H9 (cell line): ENCODE measurements around the gene DGKB. TPM values are rescaled to one million over a fixed set of nuclear protein-coding genes. Genes with fewer than 3 reads are reported as not detected.

Source experiments
- DNase-seq: peaks from one replicate; pipeline ENCODE4 v3.0.0-alpha.2; 2017
- H2AFZ ChIP-seq: one replicate; pipeline ENCODE4 v1.6.1; 2013; ENCODE audit warnings: mild to moderate bottlenecking, low read length, control low read depth, moderate library complexity
- H2AK5ac ChIP-seq: 2 replicates; pipeline ENCODE4 v1.6.1; 2013; ENCODE audit warnings: low read length, control low read depth, mixed read lengths; ENCODE audit not compliant: insufficient read length
- H2BK120ac ChIP-seq: one replicate; pipeline ENCODE4 v1.6.1; 2013; ENCODE audit warnings: low read depth, mild to moderate bottlenecking, low read length, control low read depth, inconsistent platforms; ENCODE audit not compliant: poor library complexity, severe bottlenecking
- H2BK12ac ChIP-seq: 2 replicates; pipeline ENCODE4 v1.6.1; 2013; ENCODE audit warnings: low read length, control low read depth, mixed read lengths, low read depth; ENCODE audit not compliant: insufficient read length
- H2BK15ac ChIP-seq: 2 replicates; pipeline ENCODE4 v1.6.1; 2013; ENCODE audit warnings: low read depth, low read length, control low read depth
- H2BK20ac ChIP-seq: one replicate; pipeline ENCODE4 v1.6.1; 2013; ENCODE audit warnings: low read depth, mild to moderate bottlenecking, low read length, control low read depth, inconsistent platforms; ENCODE audit not compliant: poor library complexity, severe bottlenecking
- H2BK5ac ChIP-seq: 2 replicates; pipeline ENCODE4 v1.6.1; 2013; ENCODE audit warnings: low read length, control low read depth, mixed read lengths; ENCODE audit not compliant: insufficient read length
- H3K14ac ChIP-seq: 2 replicates; pipeline ENCODE4 v1.6.1; 2013; ENCODE audit warnings: low read length, control low read depth; ENCODE audit not compliant: insufficient read depth
- H3K18ac ChIP-seq: 2 replicates; pipeline ENCODE4 v1.6.1; 2013; ENCODE audit warnings: low read depth, mild to moderate bottlenecking, mixed read lengths, low read length, control low read depth; ENCODE audit not compliant: insufficient read length
- H3K23ac ChIP-seq: 2 replicates; pipeline ENCODE4 v1.6.1; 2013; ENCODE audit warnings: low read length, control low read depth, mixed read lengths, low read depth; ENCODE audit not compliant: insufficient read length
- H3K23me2 ChIP-seq: 2 replicates; pipeline ENCODE4 v1.6.1; 2013; ENCODE audit warnings: low read depth, mild to moderate bottlenecking, mixed read lengths, low read length, control low read depth; ENCODE audit not compliant: insufficient read length, poor library complexity, severe bottlenecking
- H3K27ac ChIP-seq: 2 replicates; pipeline ENCODE4 v1.5.1; 2013; ENCODE audit warnings: low read length, control low read depth, mixed read lengths, low read depth; ENCODE audit not compliant: insufficient read length
- H3K27me3 ChIP-seq: 2 replicates; pipeline ENCODE4 v1.6.1; 2013; ENCODE audit warnings: low read length, control low read depth, inconsistent platforms; ENCODE audit not compliant: insufficient read depth
- H3K4ac ChIP-seq: 2 replicates; pipeline ENCODE4 v1.6.1; 2013; ENCODE audit warnings: low read depth, mild to moderate bottlenecking, control low read depth, inconsistent platforms, low read length, moderate library complexity
- H3K4me1 ChIP-seq: 2 replicates; pipeline ENCODE4 v1.6.1; 2013; ENCODE audit warnings: low read length, control low read depth, inconsistent platforms; ENCODE audit not compliant: insufficient read depth
- H3K4me2 ChIP-seq: 2 replicates; pipeline ENCODE4 v1.6.1; 2013; ENCODE audit warnings: low read length, control low read depth, mixed read lengths; ENCODE audit not compliant: insufficient read length, insufficient read depth
- H3K56ac ChIP-seq: 2 replicates; pipeline ENCODE4 v1.6.1; 2013; ENCODE audit warnings: low read depth, mild to moderate bottlenecking, mixed read lengths, low read length, control low read depth; ENCODE audit not compliant: insufficient read length
- H3K79me1 ChIP-seq: 2 replicates; pipeline ENCODE4 v1.6.1; 2013; ENCODE audit warnings: low read depth, mild to moderate bottlenecking, moderate library complexity, low read length, control low read depth, inconsistent platforms; ENCODE audit not compliant: insufficient read depth, poor library complexity, severe bottlenecking
- H3K79me2 ChIP-seq: 2 replicates; pipeline ENCODE4 v1.6.1; 2013; ENCODE audit warnings: low read length, control low read depth, inconsistent platforms; ENCODE audit not compliant: insufficient read depth
- H3K9ac ChIP-seq: 2 replicates; pipeline ENCODE4 v1.6.1; 2013; ENCODE audit warnings: low read length, control low read depth, mixed read lengths; ENCODE audit not compliant: insufficient read length; ENCODE audit errors: extremely low read depth
- H3K9me3 ChIP-seq: one replicate; pipeline ENCODE4 v1.6.1; 2013; ENCODE audit warnings: low read depth, low read length, inconsistent platforms; ENCODE audit not compliant: control insufficient read depth
- H3T11ph ChIP-seq: one replicate; pipeline ENCODE4 v1.6.1; 2013; ENCODE audit warnings: mild to moderate bottlenecking, low read length, control low read depth, inconsistent platforms
- H4K20me1 ChIP-seq: one replicate; pipeline ENCODE4 v1.6.1; 2013; ENCODE audit not compliant: control insufficient read depth, insufficient read length, insufficient read depth
- H4K5ac ChIP-seq: 2 replicates; pipeline ENCODE4 v1.6.1; 2013; ENCODE audit warnings: low read depth, mild to moderate bottlenecking, mixed read lengths, low read length, control low read depth; ENCODE audit not compliant: insufficient read length
- H4K8ac ChIP-seq: replicated peaks from 2 replicates; pipeline ENCODE4 v1.6.1; 2013; ENCODE audit warnings: low read length, control low read depth, mixed read lengths, low read depth; ENCODE audit not compliant: insufficient read length
- H4K91ac ChIP-seq: 2 replicates; pipeline ENCODE4 v1.6.1; 2013; ENCODE audit warnings: low read depth, mild to moderate bottlenecking, moderate library complexity, mixed read lengths, low read length, control low read depth; ENCODE audit not compliant: insufficient read length
- H3K27ac Mint-ChIP-seq, 3 experiments: 2 replicates in 2 of 3; 3 replicates in 1 of 3; pipeline ENCODE4 v1.8.0; 2020 to 2021; ENCODE audit warnings: mixed read lengths in 3 of 3, mild to moderate bottlenecking in 1 of 3, moderate library complexity in 1 of 3
- H3K27me3 Mint-ChIP-seq: 2 replicates; pipeline ENCODE4 v1.8.0; 2021; ENCODE audit warnings: low read depth, mild to moderate bottlenecking, moderate library complexity, mixed read lengths
- H3K36me3 Mint-ChIP-seq, 3 experiments: 2 replicates in 2 of 3; 3 replicates in 1 of 3; pipeline ENCODE4 v1.8.0; 2020 to 2021; ENCODE audit warnings: low read depth in 3 of 3, mixed read lengths in 3 of 3; ENCODE audit not compliant: insufficient read depth in 1 of 3
- H3K4me1 Mint-ChIP-seq, 2 experiments: 2 replicates each; pipeline ENCODE4 v1.8.0; 2020; ENCODE audit warnings: mixed read lengths in 2 of 2
- H3K4me3 Mint-ChIP-seq, 2 experiments: 2 replicates in 1 of 2; 3 replicates in 1 of 2; pipeline ENCODE4 v1.8.0; 2020 to 2021; ENCODE audit warnings: mild to moderate bottlenecking in 2 of 2, mixed read lengths in 2 of 2, moderate library complexity in 1 of 2
- H3K9me3 Mint-ChIP-seq, 2 experiments: 2 replicates in 1 of 2; 3 replicates in 1 of 2; pipeline ENCODE4 v1.8.0; 2020; ENCODE audit warnings: mild to moderate bottlenecking in 2 of 2, mixed read lengths in 2 of 2, moderate library complexity in 1 of 2
- WGBS: extraction: QIAGEN DNeasy Blood & Tissue Kit; methylation state at CpG from one replicate; pipeline ENCODE4 v1.1.7; 2013; ENCODE audit warnings: missing lambda C conversion rate, low lambda C conversion rate, mixed read lengths; ENCODE audit not compliant: insufficient read length; ENCODE audit errors: extremely low coverage; 5-methylcytosine and 5-hydroxymethylcytosine counted together
- total RNA-seq: library from RNA; stranded (reverse); gene quantifications from 2 replicates; pipeline ENCODE4 v1.2.1, GENCODE V29; 2021
- TF ChIP-seq, protein P1 (sequence below): fragments of 200-600 bp; sonication (generic); conservative IDR thresholded peaks from 3 replicates; pipeline ENCODE4 v1.8.0; 2021; ENCODE audit warnings: antibody characterized with exemption, mild to moderate bottlenecking

Gene DGKB
- total RNA-seq, 1 experiment from 2014 or later: 0.26 TPM

DNA sequence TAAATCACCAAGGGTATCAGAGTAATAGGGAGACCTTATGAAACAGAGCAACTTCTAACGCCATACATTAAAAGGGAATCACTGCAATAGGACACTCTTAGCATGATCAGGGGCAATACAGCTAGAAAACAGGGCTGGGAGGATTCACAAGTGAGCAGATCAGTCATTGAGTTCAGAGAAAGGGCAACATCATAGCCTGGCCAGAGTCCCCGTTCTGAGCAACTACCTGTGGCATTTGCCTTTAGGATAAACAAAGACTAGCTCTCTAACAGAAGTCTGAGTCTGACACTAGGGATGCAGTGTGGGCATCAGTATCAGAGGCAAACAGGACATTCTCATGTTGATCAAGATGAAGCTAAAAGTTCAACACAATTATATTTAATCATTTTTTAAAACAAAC, 297.9 kb downstream of the DGKB start:
- Mint-ChIP-seq H3K9me3 (no peaks in the 10 kb centered on the region), H3K4me1 (no peaks in the 10 kb centered on the region; a peak in 1 of 4 replicates), H3K36me3 (no peaks in the 10 kb centered on the region), H3K4me3 (no peak overlapping the region), H3K27me3 (no peaks in the 10 kb centered on the region), H3K27ac (no peak overlapping the region; a peak in 1 of 7 replicates)
- Histone ChIP-seq H2BK120ac (no peak overlapping the region), H4K20me1 (no peaks in the 10 kb centered on the region), H3K23me2 (no peaks in the 10 kb centered on the region), H2AK5ac (no peak overlapping the region), H3K4me1 (no peaks in the 10 kb centered on the region), H3K27ac (no peak overlapping the region), H2BK5ac (no peak overlapping the region), H3K79me2 (no peaks in the 10 kb centered on the region), H3K56ac (no peak overlapping the region), H2BK20ac (no peak overlapping the region), H2BK15ac (no peak overlapping the region), H3T11ph (no peak overlapping the region), H3K18ac (no peak overlapping the region), H2AFZ (no peak overlapping the region), H4K5ac (no peak overlapping the region), H3K4me2 (no peak overlapping the region), H3K79me1 (no peaks in the 10 kb centered on the region), H3K23ac (no peak overlapping the region), H3K4ac (no peak overlapping the region), H4K8ac (no peak overlapping the region), H2BK12ac (no peak overlapping the region), H3K9ac (no peak overlapping the region), H4K91ac (no peak overlapping the region), H3K27me3 (no peaks in the 10 kb centered on the region), H3K9me3 (no peaks in the 10 kb centered on the region), H3K14ac (no peak overlapping the region)
- WGBS: no CpG with 5 or more reads among the region's 2 CpGs
- DNase-seq: no peak
- TF ChIP-seq, protein P1, sequence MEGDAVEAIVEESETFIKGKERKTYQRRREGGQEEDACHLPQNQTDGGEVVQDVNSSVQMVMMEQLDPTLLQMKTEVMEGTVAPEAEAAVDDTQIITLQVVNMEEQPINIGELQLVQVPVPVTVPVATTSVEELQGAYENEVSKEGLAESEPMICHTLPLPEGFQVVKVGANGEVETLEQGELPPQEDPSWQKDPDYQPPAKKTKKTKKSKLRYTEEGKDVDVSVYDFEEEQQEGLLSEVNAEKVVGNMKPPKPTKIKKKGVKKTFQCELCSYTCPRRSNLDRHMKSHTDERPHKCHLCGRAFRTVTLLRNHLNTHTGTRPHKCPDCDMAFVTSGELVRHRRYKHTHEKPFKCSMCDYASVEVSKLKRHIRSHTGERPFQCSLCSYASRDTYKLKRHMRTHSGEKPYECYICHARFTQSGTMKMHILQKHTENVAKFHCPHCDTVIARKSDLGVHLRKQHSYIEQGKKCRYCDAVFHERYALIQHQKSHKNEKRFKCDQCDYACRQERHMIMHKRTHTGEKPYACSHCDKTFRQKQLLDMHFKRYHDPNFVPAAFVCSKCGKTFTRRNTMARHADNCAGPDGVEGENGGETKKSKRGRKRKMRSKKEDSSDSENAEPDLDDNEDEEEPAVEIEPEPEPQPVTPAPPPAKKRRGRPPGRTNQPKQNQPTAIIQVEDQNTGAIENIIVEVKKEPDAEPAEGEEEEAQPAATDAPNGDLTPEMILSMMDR: no peak
